Neutrophil (primary cell): ENCODE results near the gene SPATA9.

Experiments used
- H3K27ac ChIP-seq: fragments of 200-600 bp; sonication (generic); 2 replicates; pipeline ENCODE4 v1.5.1; 2016; ENCODE audit warnings: mild to moderate bottlenecking, moderate library complexity
- H3K27me3 ChIP-seq: fragments of 200-600 bp; sonication (generic); 2 replicates; pipeline ENCODE4 v1.6.0; 2016; ENCODE audit warnings: mild to moderate bottlenecking
- H3K36me3 ChIP-seq: fragments of 200-600 bp; sonication (generic); 2 replicates; pipeline ENCODE4 v1.5.1; 2017
- H3K4me1 ChIP-seq, 2 experiments: fragments of 200-600 bp in 1 of 2; sonication (generic) in 1 of 2; 1 replicate in 1 of 2; 2 replicates in 1 of 2; pipeline versions ENCODE4 v1.5.1 to v1.6.1; 2013 to 2016; ENCODE audit warnings: low read depth in 1 of 2, low read length in 1 of 2, mild to moderate bottlenecking in 1 of 2, moderate library complexity in 1 of 2; ENCODE audit not compliant: control insufficient read depth in 1 of 2, insufficient read depth in 1 of 2
- H3K4me3 ChIP-seq, 2 experiments: fragments of 200-600 bp in 1 of 2; sonication (generic) in 1 of 2; 1 replicate in 1 of 2; 2 replicates in 1 of 2; pipeline ENCODE4 v1.5.1; 2013 to 2016; ENCODE audit warnings: low read depth in 1 of 2, low read length in 1 of 2, mild to moderate bottlenecking in 1 of 2, moderate library complexity in 1 of 2
- H3K9me3 ChIP-seq: fragments of 200-600 bp; sonication (generic); 2 replicates; pipeline ENCODE4 v1.5.1; 2016
- TF ChIP-seq, protein P1 (sequence below): fragments of 200-600 bp; sonication (generic); IDR thresholded peaks from 2 replicates; pipeline ENCODE4 v1.5.1; 2016; ENCODE audit warnings: antibody characterized with exemption

The SPATA9 gene

DNA sequence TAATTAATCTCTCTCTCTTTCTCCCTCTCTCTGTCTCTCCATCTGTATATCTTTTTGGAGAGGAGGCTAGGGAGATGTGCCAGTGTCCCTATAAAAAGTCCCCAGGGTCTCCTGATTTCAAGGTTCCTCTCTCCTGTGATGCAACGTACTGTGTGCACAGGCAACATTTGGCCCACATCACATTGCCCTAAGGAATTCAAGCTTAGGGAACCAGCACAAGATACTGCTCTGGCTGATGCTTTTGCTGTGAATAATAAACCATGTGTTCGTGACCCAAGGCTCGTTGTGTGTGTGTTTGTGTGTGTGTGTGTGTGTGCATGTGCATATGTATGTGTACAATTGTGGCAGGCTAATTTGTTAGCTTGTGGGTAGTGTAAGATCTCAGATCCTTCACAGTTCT lies 9.7 kb downstream of the SPATA9 start:
- TF ChIP-seq, protein P1, sequence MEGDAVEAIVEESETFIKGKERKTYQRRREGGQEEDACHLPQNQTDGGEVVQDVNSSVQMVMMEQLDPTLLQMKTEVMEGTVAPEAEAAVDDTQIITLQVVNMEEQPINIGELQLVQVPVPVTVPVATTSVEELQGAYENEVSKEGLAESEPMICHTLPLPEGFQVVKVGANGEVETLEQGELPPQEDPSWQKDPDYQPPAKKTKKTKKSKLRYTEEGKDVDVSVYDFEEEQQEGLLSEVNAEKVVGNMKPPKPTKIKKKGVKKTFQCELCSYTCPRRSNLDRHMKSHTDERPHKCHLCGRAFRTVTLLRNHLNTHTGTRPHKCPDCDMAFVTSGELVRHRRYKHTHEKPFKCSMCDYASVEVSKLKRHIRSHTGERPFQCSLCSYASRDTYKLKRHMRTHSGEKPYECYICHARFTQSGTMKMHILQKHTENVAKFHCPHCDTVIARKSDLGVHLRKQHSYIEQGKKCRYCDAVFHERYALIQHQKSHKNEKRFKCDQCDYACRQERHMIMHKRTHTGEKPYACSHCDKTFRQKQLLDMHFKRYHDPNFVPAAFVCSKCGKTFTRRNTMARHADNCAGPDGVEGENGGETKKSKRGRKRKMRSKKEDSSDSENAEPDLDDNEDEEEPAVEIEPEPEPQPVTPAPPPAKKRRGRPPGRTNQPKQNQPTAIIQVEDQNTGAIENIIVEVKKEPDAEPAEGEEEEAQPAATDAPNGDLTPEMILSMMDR, result no peak
- no peaks in the 10 kb centered on the region for H3K36me3 ChIP-seq
- no peak overlapping the region for H3K4me3 ChIP-seq
- H3K9me3 ChIP-seq, result no peaks in the 10 kb centered on the region
- no peak overlapping the region for H3K27ac ChIP-seq
- no peaks in the 10 kb centered on the region for H3K4me1 ChIP-seq
- H3K27me3 ChIP-seq, result no peaks in the 10 kb centered on the region

DNA sequence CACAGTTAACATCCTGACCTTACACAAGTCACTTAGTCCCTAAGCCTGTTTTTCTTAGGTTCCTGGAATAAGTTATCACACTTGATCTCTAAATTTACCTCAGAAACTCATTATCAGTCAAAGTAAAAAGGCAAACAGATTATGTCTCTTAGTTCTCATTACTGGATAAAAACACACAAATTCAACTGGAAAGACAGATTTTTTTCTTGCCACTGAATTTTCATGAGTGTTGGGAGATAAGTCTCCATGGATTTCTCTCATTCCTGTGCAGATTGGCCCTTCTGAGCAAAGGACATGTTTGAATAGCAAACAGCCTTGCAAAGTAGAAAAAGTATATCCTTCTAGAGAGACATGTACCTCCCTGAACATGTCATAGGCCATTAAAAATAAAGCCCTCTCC lies 10.2 kb downstream of the SPATA9 start:
- no peaks in the 10 kb centered on the region for H3K27me3 ChIP-seq

DNA sequence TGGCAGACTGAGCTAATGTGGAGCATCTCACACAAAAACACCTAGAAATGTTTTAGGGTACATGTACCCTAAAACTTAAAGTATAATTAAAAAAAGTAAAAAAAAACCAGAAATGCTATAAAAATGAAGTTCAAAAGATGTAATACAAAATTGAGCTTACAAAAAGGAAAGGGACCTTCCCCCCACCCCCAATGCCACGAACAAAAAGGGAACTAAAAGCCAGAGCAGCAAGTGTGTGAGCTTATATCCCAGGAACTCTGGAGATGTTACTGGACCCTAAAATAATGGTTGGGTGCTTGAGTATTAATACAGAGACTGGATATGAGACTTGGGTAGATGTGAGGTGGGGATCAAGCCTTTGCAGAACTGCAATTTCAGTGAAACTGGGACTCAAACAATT lies 11.0 kb downstream of the SPATA9 start:
- Histone ChIP-seq H3K27ac (no peak overlapping the region), H3K4me1 (peaks cover 2 to 4% of the 10 kb centered on the region in 2 experiments), H3K4me3 (no peak overlapping the region), H3K27me3 (no peaks in the 10 kb centered on the region), H3K9me3 (no peaks in the 10 kb centered on the region), H3K36me3 (no peaks in the 10 kb centered on the region)
- TF ChIP-seq, protein P1, result no peak

More for the DNA sequence above, 10.2 kb downstream of the SPATA9 start:
- no peaks in the 10 kb centered on the region for H3K9me3 ChIP-seq
- no peak overlapping the region for H3K4me3 ChIP-seq
- H3K36me3 ChIP-seq, result no peaks in the 10 kb centered on the region
- TF ChIP-seq, protein P1, result no peak
- no peak overlapping the region for H3K27ac ChIP-seq
- no peaks in the 10 kb centered on the region for H3K4me1 ChIP-seq

DNA sequence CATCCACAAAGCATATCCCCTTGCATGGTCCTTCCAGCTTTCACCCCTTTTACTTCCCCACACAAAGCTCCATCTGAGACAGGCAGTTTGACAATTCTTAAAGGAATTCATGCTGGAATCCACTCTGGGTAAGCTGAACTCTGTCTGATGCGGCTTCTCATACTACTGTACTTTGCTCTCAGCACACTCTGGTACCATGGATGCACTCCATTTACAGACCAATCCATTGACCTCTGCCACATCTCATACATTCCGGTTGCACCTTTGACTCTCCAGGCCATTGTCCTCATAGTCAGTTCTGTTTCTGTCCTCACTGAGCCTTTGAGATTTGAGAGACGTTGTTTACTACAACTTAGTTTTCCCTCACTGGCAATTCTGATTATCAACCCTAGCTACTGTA lies 12.2 kb downstream of the SPATA9 start:
- peaks cover 2 to 4% of the 10 kb centered on the region in 2 experiments for H3K4me1 ChIP-seq
- no peak overlapping the region for H3K27ac ChIP-seq
- no peak overlapping the region for H3K4me3 ChIP-seq
- no peaks in the 10 kb centered on the region for H3K27me3 ChIP-seq
- H3K36me3 ChIP-seq, result no peaks in the 10 kb centered on the region
- TF ChIP-seq, protein P1, result no peak
- H3K9me3 ChIP-seq, result no peaks in the 10 kb centered on the region

DNA sequence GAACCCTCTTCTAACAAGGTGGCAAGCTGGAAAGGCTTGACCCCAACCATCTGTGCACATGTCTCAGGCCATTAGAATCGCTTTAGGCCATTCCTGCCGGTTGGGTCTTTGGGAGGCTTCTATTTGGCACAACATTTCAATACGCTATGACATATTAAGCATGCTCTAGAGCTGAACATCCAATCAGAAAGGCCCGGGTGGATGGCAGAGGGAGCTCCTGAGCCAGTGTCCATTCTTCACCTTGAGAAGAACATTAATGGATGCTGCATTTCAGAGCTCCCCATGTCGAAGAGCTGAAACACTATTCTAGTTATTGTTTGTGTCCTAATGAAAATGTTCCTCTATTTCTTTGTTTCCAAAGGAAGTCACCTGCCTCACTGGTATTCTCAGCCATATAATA lies 12.8 kb downstream of the SPATA9 start:
- Histone ChIP-seq H3K4me1 (peaks cover 2 to 4% of the 10 kb centered on the region in 2 experiments), H3K27me3 (no peaks in the 10 kb centered on the region)
- TF ChIP-seq, protein P1, result no peak

DNA sequence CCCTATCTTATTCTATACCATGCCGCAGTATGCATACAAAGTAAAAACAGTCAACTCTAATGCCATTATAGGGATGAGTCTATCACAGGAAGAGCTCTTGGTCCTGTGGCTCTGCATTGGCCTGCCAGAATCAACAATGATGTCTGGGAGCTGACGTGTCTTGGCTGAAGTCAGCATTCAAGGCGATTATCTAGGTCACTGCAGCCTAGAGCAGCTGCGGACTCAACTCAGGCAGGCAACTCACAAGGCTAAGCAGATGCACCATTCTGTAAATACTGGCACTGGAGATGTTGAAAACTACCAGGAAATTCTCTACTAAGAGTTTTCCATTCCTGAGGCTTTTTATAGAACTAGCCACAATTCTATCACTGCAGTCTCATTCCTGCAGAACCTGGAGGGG lies 13.3 kb downstream of the SPATA9 start:
- peaks cover 2 to 4% of the 10 kb centered on the region in 2 experiments for H3K4me1 ChIP-seq
- H3K36me3 ChIP-seq, result no peaks in the 10 kb centered on the region
- H3K4me3 ChIP-seq, result no peak overlapping the region
- H3K27me3 ChIP-seq, result no peaks in the 10 kb centered on the region
- H3K27ac ChIP-seq, result no peak overlapping the region
- TF ChIP-seq, protein P1, result no peak
- H3K9me3 ChIP-seq, result no peaks in the 10 kb centered on the region

More for the DNA sequence above, 12.8 kb downstream of the SPATA9 start:
- H3K36me3 ChIP-seq, result no peaks in the 10 kb centered on the region
- no peak overlapping the region for H3K27ac ChIP-seq
- H3K4me3 ChIP-seq, result no peak overlapping the region
- H3K9me3 ChIP-seq, result no peaks in the 10 kb centered on the region
